ENCODE data around the gene ENTR1.

ENTR1 gene

GRCh38 chr9:136362450-136362784, 48.0 kb downstream of the ENTR1 start:
- no peak for DNase-seq (ENCODE audit: low read depth, low spot score)

- no peak for DNase-seq (ENCODE audit: low read depth, low spot score)
Measured at GRCh38 chr9:136361754-136362449, 48.5 kb downstream of the ENTR1 start.

- no peak for DNase-seq (ENCODE audit: low read depth, low spot score)
Measured at GRCh38 chr9:136361047-136361753, 49.2 kb downstream of the ENTR1 start.

GRCh38 chr9:136359774-136360718, 50.4 kb downstream of the ENTR1 start:
- DNase-seq (ENCODE audit: low read depth, low spot score) = no peak

- DNase-seq (ENCODE audit: low read depth, low spot score) = no peak
Measured at GRCh38 chr9:136358888-136359287, 51.5 kb downstream of the ENTR1 start.

GRCh38 chr9:136358016-136358415, 52.4 kb downstream of the ENTR1 start:
- no peak for DNase-seq (ENCODE audit: low read depth, low spot score)

GRCh38 chr9:136357202-136357725, 53.1 kb downstream of the ENTR1 start:
- DNase-seq (ENCODE audit: low read depth, low spot score) = no peak

- DNase-seq (ENCODE audit: low read depth, low spot score) = no peak
Measured at GRCh38 chr9:136355616-136356557, 54.5 kb downstream of the ENTR1 start.

GRCh38 chr9:136354592-136355085, 55.8 kb downstream of the ENTR1 start:
- DNase-seq (ENCODE audit: low read depth, low spot score) = no peak

- DNase-seq (ENCODE audit: low read depth, low spot score) = no peak
Measured at GRCh38 chr9:136353757-136354488, 56.5 kb downstream of the ENTR1 start.

GRCh38 chr9:136353088-136353487, 57.3 kb downstream of the ENTR1 start:
- DNase-seq (ENCODE audit: low read depth, low spot score) = no peak

GRCh38 chr9:136352682-136353081, 57.7 kb downstream of the ENTR1 start:
- no peak for DNase-seq (ENCODE audit: low read depth, low spot score)
